ENCODE measurements around the gene PCDHGA11. TPM values are rescaled to one million over a fixed set of nuclear protein-coding genes. Genes with fewer than 3 reads are reported as not detected.
A peak's percentile ranks its signal among the peaks of the same experiment; 100 is the strongest.

PCDHGA11 gene
- 9.5 and 13.3 TPM in 2 replicates for total RNA-seq (ENCODE audit: low replicate concordance)

DNA sequence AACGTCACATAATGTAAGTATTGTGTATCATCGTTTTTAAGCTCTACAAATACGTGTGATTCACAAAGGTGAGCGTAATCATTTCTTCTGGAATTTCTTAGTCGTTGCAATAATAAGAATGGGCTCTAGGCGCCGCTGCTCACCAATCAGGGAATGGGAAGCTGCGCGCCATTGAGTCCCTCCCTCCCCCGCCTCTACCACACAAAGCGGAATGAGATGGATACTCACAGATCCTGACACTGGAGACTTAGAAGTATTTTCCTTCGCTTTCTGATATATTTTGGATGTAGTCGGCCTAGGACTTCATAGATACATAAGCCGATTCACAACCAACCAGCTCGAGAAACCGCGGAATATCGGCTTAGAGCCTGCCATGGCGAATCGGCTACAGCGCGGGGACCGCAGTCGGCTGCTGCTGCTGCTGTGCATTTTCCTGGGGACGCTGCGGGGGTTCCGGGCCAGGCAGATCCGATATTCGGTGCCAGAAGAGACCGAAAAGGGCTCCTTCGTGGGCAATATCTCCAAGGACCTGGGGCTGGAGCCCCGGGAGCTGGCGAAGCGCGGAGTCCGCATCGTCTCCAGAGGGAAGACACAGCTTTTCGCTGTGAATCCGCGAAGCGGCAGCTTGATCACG, at the start of gene PCDHGA11:
PCDHGA11 (plus strand) TSS at position 197 of the 634 bp plus-strand sequence; CDS start at position 374, 177 bp downstream.
- Histone ChIP-seq H3K27ac (no peak within 1 kb of the TSS), H3K4me3 (peak within 1 kb of the TSS; percentile 38), H2AFZ (replicated peaks) (no peak within 1 kb of the TSS), H3K4me1 (no peaks in the 10 kb centered on the region), H3K27me3 (no peaks in the 10 kb centered on the region), H3K36me3 (peaks cover 52% of the 10 kb centered on the region), H4K20me1 (ENCODE audit: low read depth) (no peaks in the 10 kb centered on the region), H3K9me3 (ENCODE audit: low read depth) (peaks cover 77% of the 10 kb centered on the region), H3K9ac (no peak within 1 kb of the TSS), H3F3A (ENCODE audit: low read depth) (peaks cover 44% of the 10 kb centered on the region), H3K4me2 (peak within 1 kb of the TSS; percentile 36), H3K79me2 (ENCODE audit: low read depth) (peaks cover 16% of the 10 kb centered on the region)
- Mint-ChIP-seq H3K4me3 (no peak within 1 kb of the TSS), H3K27ac (no peak within 1 kb of the TSS), H3K9me3 (peaks cover 87% of the 10 kb centered on the region), H3K27me3 (ENCODE audit: insufficient read depth, low read depth) (peaks cover 17% of the 10 kb centered on the region), H3K36me3 (peaks cover 78% of the 10 kb centered on the region), H3K4me1 (peaks cover 4% of the 10 kb centered on the region)
- no peak for TF ChIP-seq EZH2phosphoT487 (IDR thresholded peaks at IDR 0.05)
- TF ChIP-seq, protein P1, sequence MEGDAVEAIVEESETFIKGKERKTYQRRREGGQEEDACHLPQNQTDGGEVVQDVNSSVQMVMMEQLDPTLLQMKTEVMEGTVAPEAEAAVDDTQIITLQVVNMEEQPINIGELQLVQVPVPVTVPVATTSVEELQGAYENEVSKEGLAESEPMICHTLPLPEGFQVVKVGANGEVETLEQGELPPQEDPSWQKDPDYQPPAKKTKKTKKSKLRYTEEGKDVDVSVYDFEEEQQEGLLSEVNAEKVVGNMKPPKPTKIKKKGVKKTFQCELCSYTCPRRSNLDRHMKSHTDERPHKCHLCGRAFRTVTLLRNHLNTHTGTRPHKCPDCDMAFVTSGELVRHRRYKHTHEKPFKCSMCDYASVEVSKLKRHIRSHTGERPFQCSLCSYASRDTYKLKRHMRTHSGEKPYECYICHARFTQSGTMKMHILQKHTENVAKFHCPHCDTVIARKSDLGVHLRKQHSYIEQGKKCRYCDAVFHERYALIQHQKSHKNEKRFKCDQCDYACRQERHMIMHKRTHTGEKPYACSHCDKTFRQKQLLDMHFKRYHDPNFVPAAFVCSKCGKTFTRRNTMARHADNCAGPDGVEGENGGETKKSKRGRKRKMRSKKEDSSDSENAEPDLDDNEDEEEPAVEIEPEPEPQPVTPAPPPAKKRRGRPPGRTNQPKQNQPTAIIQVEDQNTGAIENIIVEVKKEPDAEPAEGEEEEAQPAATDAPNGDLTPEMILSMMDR (IDR thresholded peaks at IDR 0.05), result peak; percentile 45
- peak; percentile 57 for DNase-seq (ENCODE audit: low spot score)

DNA sequence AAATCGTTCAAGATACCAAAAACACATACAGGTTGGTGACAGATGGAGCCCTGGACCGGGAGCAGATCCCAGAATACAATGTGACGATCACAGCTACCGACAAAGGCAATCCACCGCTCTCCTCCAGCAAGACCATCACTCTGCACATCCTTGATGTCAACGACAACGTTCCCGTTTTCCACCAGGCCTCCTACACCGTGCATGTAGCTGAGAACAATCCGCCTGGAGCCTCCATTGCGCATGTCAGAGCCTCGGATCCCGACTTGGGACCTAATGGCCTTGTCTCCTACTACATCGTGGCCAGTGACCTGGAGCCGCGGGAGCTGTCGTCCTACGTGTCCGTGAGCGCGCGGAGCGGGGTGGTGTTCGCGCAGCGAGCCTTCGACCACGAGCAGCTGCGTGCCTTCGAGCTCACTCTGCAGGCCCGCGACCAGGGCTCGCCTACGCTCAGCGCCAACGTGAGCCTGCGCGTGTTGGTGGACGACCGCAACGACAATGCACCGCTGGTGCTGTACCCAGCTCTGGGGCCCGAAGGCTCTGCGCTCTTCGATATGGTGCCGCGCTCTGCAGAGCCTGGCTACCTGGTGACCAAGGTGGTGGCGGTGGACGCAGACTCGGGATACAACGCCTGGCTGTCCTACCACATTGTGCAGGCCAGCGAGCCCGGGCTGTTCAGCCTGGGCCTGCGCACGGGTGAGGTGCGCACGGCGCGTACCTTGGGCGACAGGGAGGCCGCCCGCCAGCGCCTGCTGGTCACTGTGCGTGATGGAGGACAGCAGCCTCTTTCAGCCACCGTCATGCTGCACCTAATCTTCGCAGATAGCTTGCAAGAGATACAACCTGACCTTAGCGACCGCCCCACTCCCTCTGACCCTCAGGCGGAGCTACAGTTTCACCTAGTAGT, 49.0 kb upstream of the PCDHGA11 start:
- TF ChIP-seq EZH2 (IDR thresholded peaks at IDR 0.05) (no peak), EZH2phosphoT487 (IDR thresholded peaks at IDR 0.05) (no peak)
- TF ChIP-seq, protein P1 (IDR thresholded peaks at IDR 0.05), result no peak
- peaks cover 3% of the 10 kb centered on the region for H3K9me3 ChIP-seq (ENCODE audit: low read depth)
- peaks cover 4% of the 10 kb centered on the region for H3K36me3 Mint-ChIP-seq
- H3K27ac ChIP-seq, result no peak overlapping the region
- no peaks in the 10 kb centered on the region for H3K36me3 ChIP-seq
- H3K4me3 ChIP-seq, result no peak overlapping the region
- no peaks in the 10 kb centered on the region for H4K20me1 ChIP-seq (ENCODE audit: low read depth)
- no peak overlapping the region for H3K4me2 ChIP-seq
- no peaks in the 10 kb centered on the region for H3F3A ChIP-seq (ENCODE audit: low read depth)
- H3K4me1 ChIP-seq, result no peaks in the 10 kb centered on the region
- H3K4me3 Mint-ChIP-seq, result no peak overlapping the region
- H3K9ac ChIP-seq, result no peak overlapping the region
- no peaks in the 10 kb centered on the region for H3K27me3 ChIP-seq
- H2AFZ ChIP-seq (replicated peaks), result no peak overlapping the region
- H3K9me3 Mint-ChIP-seq, result peaks cover 52% of the 10 kb centered on the region
- no peaks in the 10 kb centered on the region for H3K4me1 Mint-ChIP-seq
- DNase-seq (ENCODE audit: low spot score), result no peak
- H3K79me2 ChIP-seq (ENCODE audit: low read depth), result no peaks in the 10 kb centered on the region
- H3K27ac Mint-ChIP-seq, result no peak overlapping the region
- H3K27me3 Mint-ChIP-seq (ENCODE audit: insufficient read depth, low read depth), result peaks cover 7% of the 10 kb centered on the region

DNA sequence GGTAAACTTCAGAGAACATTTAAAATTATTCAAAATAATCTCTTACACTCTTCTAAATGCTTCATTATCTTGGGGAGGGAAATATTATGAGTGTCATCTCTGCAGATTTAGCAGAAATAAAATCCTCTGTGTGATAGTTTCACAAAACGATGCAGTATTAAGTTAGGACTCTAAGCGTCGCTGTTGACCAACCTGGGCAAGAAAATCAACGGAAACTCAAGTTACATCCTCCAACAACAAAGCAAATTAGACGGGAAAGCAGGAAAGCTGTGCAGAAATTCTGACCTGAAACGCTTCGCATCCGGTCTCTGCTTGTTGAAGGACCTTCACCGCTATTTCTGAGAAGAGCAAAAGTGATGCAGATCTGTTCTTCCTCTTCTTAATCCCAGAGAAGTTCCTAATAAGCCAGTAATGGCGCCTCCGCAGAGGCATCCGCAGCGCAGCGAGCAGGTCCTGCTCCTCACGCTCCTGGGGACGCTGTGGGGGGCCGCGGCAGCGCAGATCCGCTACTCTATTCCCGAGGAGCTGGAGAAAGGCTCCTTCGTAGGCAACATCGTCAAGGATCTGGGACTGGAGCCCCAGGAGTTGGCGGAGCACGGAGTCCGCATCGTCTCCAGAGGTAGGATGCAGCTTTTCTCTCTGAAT, 47.1 kb upstream of the PCDHGA11 start, which contains the start of gene PCDHGA6:
PCDHGA6 (plus strand) TSS at position 219 of the 645 bp plus-strand sequence; CDS start at position 412, 193 bp downstream.
- H2AFZ ChIP-seq (replicated peaks), result no peak within 1 kb of the TSS

More for the DNA sequence above, 47.1 kb upstream of the PCDHGA11 start, which contains the start of gene PCDHGA6:
- Mint-ChIP-seq H3K27ac (no peak within 1 kb of the TSS), H3K36me3 (peaks cover 4% of the 10 kb centered on the region), H3K9me3 (peaks cover 53% of the 10 kb centered on the region), H3K4me3 (no peak within 1 kb of the TSS), H3K27me3 (ENCODE audit: insufficient read depth, low read depth) (peaks cover 9% of the 10 kb centered on the region), H3K4me1 (no peaks in the 10 kb centered on the region)
- DNase-seq (ENCODE audit: low spot score), result no peak
- Histone ChIP-seq H3K4me1 (no peaks in the 10 kb centered on the region), H3K36me3 (no peaks in the 10 kb centered on the region), H3K9ac (no peak within 1 kb of the TSS), H3K79me2 (ENCODE audit: low read depth) (no peaks in the 10 kb centered on the region), H3F3A (ENCODE audit: low read depth) (no peaks in the 10 kb centered on the region), H4K20me1 (ENCODE audit: low read depth) (no peaks in the 10 kb centered on the region), H3K9me3 (ENCODE audit: low read depth) (peaks cover 3% of the 10 kb centered on the region), H3K27me3 (no peaks in the 10 kb centered on the region), H3K4me3 (no peak within 1 kb of the TSS), H3K27ac (no peak within 1 kb of the TSS), H3K4me2 (no peak within 1 kb of the TSS)
- TF ChIP-seq EZH2phosphoT487 (IDR thresholded peaks at IDR 0.05), result no peak
